GM19239 (cell line): ENCODE measurements around the gene PCDHA9.
"Not testable (repeated sequence)": the region's sequence is repeated elsewhere in the genome, so short reads cannot be mapped to it uniquely, and the experiment has no call there.

Source experiments
- DNase-seq: peaks from one replicate; pipeline ENCODE4 v3.0.0; 2011; ENCODE audit warnings: low spot score; ENCODE audit not compliant: insufficient read length
- FAIRE-seq: peaks from 2 replicates; lab custom pipeline; 2011; peaks lifted over from hg19 to GRCh38; lab: Jason Lieb, UNC

The PCDHA9 gene

GRCh38 chr5:140834439-140835008 lies 13.7 kb upstream of the PCDHA9 start:
- not testable (repeated sequence) for DNase-seq, FAIRE-seq

DNA sequence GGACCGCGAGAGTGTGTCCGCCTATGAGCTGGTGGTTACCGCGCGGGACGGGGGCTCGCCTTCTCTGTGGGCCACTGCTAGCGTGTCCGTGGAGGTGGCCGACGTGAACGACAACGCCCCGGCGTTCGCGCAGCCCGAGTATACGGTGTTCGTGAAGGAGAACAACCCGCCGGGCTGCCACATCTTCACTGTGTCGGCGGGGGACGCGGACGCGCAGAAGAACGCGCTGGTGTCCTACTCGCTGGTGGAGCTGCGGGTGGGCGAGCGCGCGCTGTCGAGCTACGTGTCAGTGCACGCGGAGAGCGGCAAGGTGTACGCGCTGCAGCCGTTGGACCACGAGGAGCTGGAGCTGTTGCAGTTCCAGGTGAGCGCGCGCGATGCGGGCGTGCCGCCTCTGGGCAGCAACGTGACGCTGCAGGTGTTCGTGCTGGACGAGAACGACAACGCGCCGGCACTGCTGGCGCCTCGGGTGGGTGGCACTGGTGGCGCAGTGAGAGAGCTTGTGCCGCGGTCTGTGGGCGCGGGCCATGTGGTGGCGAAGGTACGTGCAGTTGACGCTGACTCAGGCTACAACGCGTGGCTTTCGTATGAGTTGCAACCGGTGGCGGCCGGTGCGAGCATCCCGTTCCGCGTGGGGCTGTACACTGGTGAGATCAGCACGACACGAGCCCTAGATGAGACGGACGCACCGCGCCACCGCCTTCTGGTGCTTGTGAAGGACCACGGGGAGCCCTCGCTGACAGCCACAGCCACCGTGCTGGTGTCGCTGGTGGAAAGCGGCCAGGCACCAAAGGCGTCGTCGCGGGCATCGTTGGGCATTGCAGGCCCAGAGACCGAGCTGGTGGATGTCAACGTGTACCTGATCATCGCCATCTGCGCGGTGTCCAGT lies 12.3 kb upstream of the PCDHA9 start:
- FAIRE-seq, result no peak
- no peak for DNase-seq

- no peak for FAIRE-seq
- DNase-seq, result no peak
Observed at GRCh38 chr5:140840978-140841962, 6.9 kb upstream of the PCDHA9 start, which contains the start of gene PCDHA8. Gene PCDHA8 (plus strand): TSS chr5:140841187. CDS start chr5:140841322, 135 bp downstream.

DNA sequence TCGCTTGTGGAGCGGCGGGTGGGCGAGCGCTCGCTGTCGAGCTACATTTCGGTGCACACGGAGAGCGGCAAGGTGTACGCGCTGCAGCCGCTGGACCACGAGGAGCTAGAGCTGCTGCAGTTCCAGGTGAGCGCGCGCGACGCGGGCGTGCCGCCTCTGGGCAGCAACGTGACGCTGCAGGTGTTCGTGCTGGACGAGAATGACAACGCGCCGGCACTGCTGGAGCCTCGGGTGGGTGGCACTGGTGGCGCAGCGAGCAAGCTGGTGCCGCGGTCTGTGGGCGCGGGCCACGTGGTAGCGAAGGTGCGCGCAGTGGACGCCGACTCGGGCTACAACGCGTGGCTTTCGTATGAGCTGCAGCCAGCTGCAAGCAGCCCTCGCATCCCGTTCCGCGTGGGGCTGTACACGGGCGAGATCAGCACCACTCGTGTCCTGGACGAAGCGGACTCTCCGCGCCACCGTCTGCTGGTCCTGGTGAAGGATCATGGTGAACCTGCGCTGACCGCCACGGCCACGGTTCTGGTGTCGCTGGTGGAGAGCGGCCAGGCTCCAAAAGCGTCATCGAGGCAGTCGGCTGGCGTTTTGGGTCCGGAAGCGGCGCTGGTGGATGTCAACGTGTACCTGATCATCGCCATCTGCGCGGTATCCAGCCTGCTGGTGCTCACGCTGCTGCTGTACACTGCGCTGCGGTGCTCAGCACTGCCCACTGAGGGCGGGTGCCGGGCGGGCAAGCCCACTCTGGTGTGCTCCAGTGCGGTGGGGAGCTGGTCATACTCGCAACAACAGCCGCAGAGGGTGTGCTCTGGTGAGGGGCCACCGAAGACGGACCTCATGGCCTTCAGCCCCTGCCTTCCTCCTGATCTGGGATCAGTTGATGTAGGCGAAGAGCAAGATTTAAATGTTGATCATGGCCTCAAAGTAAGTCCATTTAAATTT lies 5.1 kb upstream of the PCDHA9 start:
- no peak for FAIRE-seq
- DNase-seq, result no peak

DNA sequence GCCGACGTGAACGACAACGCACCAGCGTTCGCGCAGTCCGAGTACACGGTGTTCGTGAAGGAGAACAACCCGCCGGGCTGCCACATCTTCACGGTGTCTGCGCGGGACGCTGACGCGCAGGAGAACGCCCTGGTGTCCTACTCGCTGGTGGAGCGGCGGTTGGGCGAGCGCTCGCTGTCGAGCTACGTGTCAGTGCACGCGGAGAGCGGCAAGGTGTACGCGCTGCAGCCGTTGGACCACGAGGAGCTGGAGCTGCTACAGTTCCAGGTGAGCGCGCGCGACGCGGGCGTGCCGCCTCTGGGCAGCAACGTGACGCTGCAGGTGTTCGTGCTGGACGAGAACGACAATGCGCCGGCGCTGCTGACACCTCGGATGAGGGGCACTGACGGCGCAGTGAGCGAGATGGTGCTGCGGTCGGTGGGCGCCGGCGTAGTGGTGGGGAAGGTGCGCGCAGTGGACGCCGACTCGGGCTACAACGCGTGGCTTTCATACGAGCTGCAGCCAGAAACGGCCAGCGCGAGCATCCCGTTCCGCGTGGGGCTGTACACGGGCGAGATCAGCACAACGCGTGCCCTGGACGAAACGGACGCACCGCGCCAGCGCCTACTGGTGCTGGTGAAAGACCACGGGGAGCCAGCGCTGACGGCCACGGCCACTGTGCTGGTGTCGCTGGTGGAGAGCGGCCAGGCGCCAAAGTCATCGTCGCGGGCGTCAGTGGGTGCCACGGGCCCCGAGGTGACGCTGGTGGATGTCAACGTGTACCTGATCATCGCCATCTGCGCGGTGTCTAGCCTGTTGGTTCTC lies 1.9 kb downstream of the PCDHA9 start:
- FAIRE-seq, DNase-seq: not testable (repeated sequence)

DNA sequence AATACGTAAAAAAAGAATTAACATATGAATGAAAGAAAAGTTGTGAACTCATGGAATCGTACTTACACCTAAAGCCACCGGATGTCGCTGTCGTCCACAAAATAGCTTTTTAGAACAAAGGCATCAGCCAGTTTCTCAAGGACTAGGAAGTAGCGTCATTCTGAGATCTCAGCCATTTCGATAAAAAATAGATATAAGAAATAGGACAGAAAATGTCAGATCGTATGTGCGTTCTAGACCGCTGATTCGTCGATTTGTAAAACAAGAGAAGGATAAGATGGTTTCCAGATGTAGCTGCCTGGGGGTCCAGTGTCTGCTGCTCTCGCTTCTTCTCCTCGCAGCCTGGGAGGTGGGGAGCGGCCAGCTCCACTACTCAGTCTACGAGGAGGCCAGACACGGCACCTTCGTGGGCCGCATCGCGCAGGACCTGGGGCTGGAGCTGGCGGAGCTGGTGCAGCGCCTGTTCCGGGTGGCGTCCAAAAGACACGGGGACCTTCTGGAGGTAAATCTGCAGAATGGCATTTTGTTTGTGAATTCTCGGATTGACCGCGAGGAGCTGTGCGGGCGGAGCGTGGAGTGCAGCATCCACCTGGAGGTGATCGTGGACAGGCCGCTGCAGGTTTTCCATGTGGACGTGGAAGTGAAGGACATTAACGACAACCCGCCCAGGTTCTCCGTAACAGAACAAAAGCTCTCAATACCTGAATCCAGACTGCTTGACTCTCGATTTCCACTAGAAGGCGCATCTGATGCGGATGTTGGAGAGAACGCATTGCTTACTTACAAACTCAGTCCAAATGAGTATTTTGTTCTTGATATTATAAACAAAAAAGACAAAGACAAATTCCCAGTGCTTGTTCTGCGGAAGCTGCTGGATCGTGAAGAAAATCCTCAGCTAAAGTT lies 7.8 kb downstream of the PCDHA9 start, which contains the start of gene PCDHA10:
PCDHA10 (plus strand) TSS at position 126 of the 903 bp plus-strand sequence; CDS start at position 278, 152 bp downstream.
- no peak for FAIRE-seq
- DNase-seq, result no peak

GRCh38 chr5:140857177-140857986 lies 9.2 kb downstream of the PCDHA9 start:
- no peak for FAIRE-seq
- no peak for DNase-seq

- no peak for DNase-seq
- no peak for FAIRE-seq
Observed at GRCh38 chr5:140857987-140858240, 9.7 kb downstream of the PCDHA9 start.

- DNase-seq (no peak), FAIRE-seq (no peak)
Observed at GRCh38 chr5:140862441-140863295, 14.5 kb downstream of the PCDHA9 start.

- DNase-seq (no peak), FAIRE-seq (no peak)
Observed at GRCh38 chr5:140868721-140869554, 20.8 kb downstream of the PCDHA9 start, which contains the start of gene PCDHA11. Gene PCDHA11 (plus strand): TSS chr5:140868957. CDS start chr5:140869104, 147 bp downstream.

GRCh38 chr5:140869555-140869886 lies 21.3 kb downstream of the PCDHA9 start:
- FAIRE-seq (no peak), DNase-seq (no peak)

GRCh38 chr5:140870221-140871201 lies 22.3 kb downstream of the PCDHA9 start:
- FAIRE-seq, result no peak
- DNase-seq, result no peak

DNA sequence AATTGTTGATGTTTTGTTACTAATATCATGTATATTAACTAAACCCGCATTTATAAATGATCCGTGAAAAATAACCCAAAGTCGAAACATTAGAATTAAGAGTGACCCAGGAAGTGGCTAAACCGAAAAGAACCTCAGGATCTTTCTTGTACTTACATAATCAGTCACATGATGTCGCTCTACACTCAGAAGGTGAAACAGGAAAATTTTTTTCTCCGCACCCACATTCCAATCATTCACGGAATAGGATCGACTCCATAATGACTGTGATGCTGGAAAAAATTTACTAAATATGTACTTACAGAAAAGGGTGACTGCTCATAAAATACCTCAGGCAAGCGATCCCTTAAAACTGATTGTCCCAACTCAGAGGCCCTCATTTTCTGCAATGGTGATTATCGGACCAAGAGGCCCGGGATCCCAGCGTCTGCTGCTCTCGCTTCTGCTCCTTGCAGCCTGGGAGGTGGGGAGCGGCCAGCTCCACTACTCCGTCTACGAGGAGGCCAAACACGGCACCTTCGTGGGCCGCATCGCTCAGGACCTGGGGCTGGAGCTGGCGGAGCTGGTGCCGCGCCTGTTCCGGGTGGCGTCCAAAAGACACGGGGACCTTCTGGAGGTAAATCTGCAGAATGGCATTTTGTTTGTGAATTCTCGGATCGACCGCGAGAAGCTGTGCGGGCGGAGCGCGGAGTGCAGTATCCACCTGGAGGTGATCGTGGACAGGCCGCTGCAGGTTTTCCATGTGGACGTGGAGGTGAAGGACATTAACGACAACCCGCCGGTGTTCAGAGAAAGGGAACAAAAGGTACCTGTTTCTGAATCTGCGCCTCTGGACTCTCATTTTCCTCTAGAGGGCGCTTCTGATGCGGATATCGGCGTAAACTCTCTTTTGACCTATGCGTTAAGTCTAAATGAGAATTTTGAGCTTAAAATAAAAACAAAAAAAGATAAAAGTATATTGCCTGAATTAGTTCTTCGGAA lies 27.2 kb downstream of the PCDHA9 start, which contains the start of gene PCDHA12:
PCDHA12 (plus strand) TSS at position 224 of the 981 bp plus-strand sequence; CDS start at position 389, 165 bp downstream.
- FAIRE-seq (no peak), DNase-seq (no peak)
